Measurements from ENCODE around the gene GABRA5.

DNA sequence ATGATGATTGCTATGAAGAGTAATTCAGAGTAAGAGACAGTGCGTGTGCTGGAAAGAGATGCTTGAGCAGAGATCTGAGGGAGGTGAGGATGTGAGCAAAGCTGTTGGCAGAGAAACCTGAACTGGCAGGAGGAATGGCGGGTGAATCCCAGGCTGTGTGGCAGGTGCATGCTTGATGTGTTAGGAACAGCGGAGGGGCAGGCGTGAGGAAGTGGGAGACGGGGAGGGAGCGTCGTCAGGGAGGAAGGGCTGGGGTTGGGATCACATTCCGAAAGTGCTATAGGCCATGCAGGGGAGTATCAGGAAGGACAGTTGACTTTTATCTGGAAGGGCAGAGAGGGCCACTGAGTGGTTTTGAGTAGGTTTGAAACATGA, 8.6 kb downstream of the GABRA5 start:
- TF ChIP-seq POLR2A (IDR thresholded peaks at IDR 0.05) (no peak), CTCF (IDR thresholded peaks at IDR 0.05) (no peak)
